H1 (cell line): ENCODE results near the gene VSNL1. TPM values are rescaled to one million over a fixed set of nuclear protein-coding genes. Genes with fewer than 3 reads are reported as not detected.

Experiments used
- GABPA ChIP-seq: IDR thresholded peaks from 2 replicates; pipeline ENCODE4 v1.6.1; 2011; ENCODE audit warnings: mild to moderate bottlenecking, low read length, moderate library complexity, borderline replicate concordance; ENCODE audit not compliant: insufficient read depth
- SIN3A ChIP-seq, 2 experiments: IDR thresholded peaks in 1 of 2; conservative IDR thresholded peaks in 1 of 2; 2 replicates each; pipeline ENCODE4 v1.6.1; 2011 to 2012; ENCODE audit warnings: low read length in 2 of 2, improper control_type of control experiment in 1 of 2, low read depth in 1 of 2, mild to moderate bottlenecking in 1 of 2
- polyA plus RNA-seq, 7 experiments: library from polyadenylated mRNA; depleted of rRNA in 3 of 7; stranded (reverse) in 5 of 7; unstranded in 2 of 7; fragments of >200 nt in 5 of 7; fragments of 200-250 nt in 2 of 7; gene quantifications; 1 replicate in 5 of 7; 2 replicates in 1 of 7; 4 replicates in 1 of 7; pipeline versions ENCODE4 v1.2.1 to v1.2.3, GENCODE V29; 2011 to 2013; ENCODE audit warnings: missing spikeins in 2 of 7, mixed read lengths in 2 of 7
- total RNA-seq: library from RNA; stranded (reverse); fragmentation: NEBNext Ultra II Directional; extraction: Animal tissue kit (Norgen Biotek cat#: 25700); gene quantifications from 2 replicates; pipeline ENCODE4 v1.2.1, GENCODE V29; 2021
- TF ChIP-seq, protein P1 (sequence below): fragments of 300-600 bp; sonication (generic); IDR thresholded peaks from 2 replicates; pipeline ENCODE4 v1.7.1; 2012; ENCODE audit warnings: low read length, moderate library complexity, mild to moderate bottlenecking, inconsistent platforms; ENCODE audit not compliant: insufficient replicate concordance

Gene VSNL1
- total and polyA plus RNA-seq, 2 of the 8 experiments (the other 6 are each of a cell fraction or from before 2014, with no cell fraction given): 49.4 to 108 TPM

DNA sequence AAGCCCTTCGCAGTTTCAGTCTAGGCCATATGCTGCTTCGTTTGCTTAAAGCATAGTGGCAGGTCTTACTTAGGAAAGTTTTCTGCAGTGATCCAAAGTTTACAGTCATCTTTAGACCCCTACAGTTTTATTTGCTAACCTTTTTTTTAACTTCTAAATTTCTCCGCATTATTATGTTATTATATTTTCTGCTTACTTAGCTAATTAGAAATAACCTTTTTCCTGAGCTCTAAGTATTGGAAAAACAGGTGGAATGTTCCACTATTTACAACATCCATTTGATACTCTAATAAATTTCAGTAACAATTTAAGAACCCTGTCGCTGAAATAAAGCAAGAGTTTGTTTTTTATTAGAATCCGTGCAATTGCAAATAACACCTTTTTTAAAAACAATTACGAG is 18.2 kb upstream of the VSNL1 start (continued):
- TF ChIP-seq, protein P1, sequence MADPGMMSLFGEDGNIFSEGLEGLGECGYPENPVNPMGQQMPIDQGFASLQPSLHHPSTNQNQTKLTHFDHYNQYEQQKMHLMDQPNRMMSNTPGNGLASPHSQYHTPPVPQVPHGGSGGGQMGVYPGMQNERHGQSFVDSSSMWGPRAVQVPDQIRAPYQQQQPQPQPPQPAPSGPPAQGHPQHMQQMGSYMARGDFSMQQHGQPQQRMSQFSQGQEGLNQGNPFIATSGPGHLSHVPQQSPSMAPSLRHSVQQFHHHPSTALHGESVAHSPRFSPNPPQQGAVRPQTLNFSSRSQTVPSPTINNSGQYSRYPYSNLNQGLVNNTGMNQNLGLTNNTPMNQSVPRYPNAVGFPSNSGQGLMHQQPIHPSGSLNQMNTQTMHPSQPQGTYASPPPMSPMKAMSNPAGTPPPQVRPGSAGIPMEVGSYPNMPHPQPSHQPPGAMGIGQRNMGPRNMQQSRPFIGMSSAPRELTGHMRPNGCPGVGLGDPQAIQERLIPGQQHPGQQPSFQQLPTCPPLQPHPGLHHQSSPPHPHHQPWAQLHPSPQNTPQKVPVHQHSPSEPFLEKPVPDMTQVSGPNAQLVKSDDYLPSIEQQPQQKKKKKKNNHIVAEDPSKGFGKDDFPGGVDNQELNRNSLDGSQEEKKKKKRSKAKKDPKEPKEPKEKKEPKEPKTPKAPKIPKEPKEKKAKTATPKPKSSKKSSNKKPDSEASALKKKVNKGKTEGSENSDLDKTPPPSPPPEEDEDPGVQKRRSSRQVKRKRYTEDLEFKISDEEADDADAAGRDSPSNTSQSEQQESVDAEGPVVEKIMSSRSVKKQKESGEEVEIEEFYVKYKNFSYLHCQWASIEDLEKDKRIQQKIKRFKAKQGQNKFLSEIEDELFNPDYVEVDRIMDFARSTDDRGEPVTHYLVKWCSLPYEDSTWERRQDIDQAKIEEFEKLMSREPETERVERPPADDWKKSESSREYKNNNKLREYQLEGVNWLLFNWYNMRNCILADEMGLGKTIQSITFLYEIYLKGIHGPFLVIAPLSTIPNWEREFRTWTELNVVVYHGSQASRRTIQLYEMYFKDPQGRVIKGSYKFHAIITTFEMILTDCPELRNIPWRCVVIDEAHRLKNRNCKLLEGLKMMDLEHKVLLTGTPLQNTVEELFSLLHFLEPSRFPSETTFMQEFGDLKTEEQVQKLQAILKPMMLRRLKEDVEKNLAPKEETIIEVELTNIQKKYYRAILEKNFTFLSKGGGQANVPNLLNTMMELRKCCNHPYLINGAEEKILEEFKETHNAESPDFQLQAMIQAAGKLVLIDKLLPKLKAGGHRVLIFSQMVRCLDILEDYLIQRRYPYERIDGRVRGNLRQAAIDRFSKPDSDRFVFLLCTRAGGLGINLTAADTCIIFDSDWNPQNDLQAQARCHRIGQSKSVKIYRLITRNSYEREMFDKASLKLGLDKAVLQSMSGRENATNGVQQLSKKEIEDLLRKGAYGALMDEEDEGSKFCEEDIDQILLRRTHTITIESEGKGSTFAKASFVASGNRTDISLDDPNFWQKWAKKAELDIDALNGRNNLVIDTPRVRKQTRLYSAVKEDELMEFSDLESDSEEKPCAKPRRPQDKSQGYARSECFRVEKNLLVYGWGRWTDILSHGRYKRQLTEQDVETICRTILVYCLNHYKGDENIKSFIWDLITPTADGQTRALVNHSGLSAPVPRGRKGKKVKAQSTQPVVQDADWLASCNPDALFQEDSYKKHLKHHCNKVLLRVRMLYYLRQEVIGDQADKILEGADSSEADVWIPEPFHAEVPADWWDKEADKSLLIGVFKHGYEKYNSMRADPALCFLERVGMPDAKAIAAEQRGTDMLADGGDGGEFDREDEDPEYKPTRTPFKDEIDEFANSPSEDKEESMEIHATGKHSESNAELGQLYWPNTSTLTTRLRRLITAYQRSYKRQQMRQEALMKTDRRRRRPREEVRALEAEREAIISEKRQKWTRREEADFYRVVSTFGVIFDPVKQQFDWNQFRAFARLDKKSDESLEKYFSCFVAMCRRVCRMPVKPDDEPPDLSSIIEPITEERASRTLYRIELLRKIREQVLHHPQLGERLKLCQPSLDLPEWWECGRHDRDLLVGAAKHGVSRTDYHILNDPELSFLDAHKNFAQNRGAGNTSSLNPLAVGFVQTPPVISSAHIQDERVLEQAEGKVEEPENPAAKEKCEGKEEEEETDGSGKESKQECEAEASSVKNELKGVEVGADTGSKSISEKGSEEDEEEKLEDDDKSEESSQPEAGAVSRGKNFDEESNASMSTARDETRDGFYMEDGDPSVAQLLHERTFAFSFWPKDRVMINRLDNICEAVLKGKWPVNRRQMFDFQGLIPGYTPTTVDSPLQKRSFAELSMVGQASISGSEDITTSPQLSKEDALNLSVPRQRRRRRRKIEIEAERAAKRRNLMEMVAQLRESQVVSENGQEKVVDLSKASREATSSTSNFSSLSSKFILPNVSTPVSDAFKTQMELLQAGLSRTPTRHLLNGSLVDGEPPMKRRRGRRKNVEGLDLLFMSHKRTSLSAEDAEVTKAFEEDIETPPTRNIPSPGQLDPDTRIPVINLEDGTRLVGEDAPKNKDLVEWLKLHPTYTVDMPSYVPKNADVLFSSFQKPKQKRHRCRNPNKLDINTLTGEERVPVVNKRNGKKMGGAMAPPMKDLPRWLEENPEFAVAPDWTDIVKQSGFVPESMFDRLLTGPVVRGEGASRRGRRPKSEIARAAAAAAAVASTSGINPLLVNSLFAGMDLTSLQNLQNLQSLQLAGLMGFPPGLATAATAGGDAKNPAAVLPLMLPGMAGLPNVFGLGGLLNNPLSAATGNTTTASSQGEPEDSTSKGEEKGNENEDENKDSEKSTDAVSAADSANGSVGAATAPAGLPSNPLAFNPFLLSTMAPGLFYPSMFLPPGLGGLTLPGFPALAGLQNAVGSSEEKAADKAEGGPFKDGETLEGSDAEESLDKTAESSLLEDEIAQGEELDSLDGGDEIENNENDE: no peak
- TF ChIP-seq SIN3A (conservative IDR thresholded peaks at IDR 0.05 in 1 of 2, IDR thresholded peaks at IDR 0.05 in 1 of 2; ENCODE audit: low read depth in 1 of 2, low read length in 2 of 2) (no peak), GABPA (no peak)
